ENCODE measurements around the gene FTL. TPM values are rescaled to one million over a fixed set of nuclear protein-coding genes. Genes with fewer than 3 reads are reported as not detected.

FTL gene
- total RNA-seq, 1 donor from 2014 or later = 828 TPM

GRCh38 chr19:48966541-48967345, 1.6 kb downstream of the FTL start:
- DNase-seq = no peak

- DNase-seq = no peak
Observed at GRCh38 chr19:48967346-48968178, 2.5 kb downstream of the FTL start.

- no peak for DNase-seq
Observed at GRCh38 chr19:48968179-48968661, 3.1 kb downstream of the FTL start.

- no peak for DNase-seq
Observed at GRCh38 chr19:48968813-48969218, 3.7 kb downstream of the FTL start.

GRCh38 chr19:48969276-48970138, 4.4 kb downstream of the FTL start:
- no peak for DNase-seq

- no peak for DNase-seq
Observed at GRCh38 chr19:48970139-48970766, 5.1 kb downstream of the FTL start.

- DNase-seq = peak; percentile 56
Observed at GRCh38 chr19:48970923-48971395, 5.8 kb downstream of the FTL start.

- DNase-seq = no peak
Observed at GRCh38 chr19:48975947-48976847, 11.1 kb downstream of the FTL start.

- DNase-seq = no peak
Observed at GRCh38 chr19:48977061-48977460, 12.0 kb downstream of the FTL start.

- DNase-seq = no peak
Observed at GRCh38 chr19:48982280-48982679, 17.2 kb downstream of the FTL start.

- no peak for DNase-seq
Observed at GRCh38 chr19:48985711-48986110, 20.6 kb downstream of the FTL start.

- DNase-seq = no peak
Observed at GRCh38 chr19:48986211-48986610, 21.1 kb downstream of the FTL start.

GRCh38 chr19:48987323-48987722, 22.2 kb downstream of the FTL start:
- no peak for DNase-seq

GRCh38 chr19:48988286-48988685, 23.2 kb downstream of the FTL start:
- no peak for DNase-seq

- no peak for DNase-seq
Observed at GRCh38 chr19:48988860-48989259, 23.8 kb downstream of the FTL start.

- DNase-seq = no peak
Observed at GRCh38 chr19:48989701-48990291, 24.7 kb downstream of the FTL start.

- no peak for DNase-seq
Observed at GRCh38 chr19:48990400-48990799, 25.3 kb downstream of the FTL start.

- DNase-seq = no peak
Observed at GRCh38 chr19:48991011-48991609, 26.0 kb downstream of the FTL start.

- peak; percentile 78 for DNase-seq
Observed at GRCh38 chr19:48991873-48992580, 26.9 kb downstream of the FTL start.
